Uterus (tissue), 3 donors: ENCODE measurements around the gene MTCL3.

Experiments used
- DNase-seq, 2 donors: peaks; one replicate each; pipeline ENCODE4 v3.0.0-alpha.2; 2019 to 2020
- H3K27ac ChIP-seq, 2 donors: fragments of 200-600 bp; sonication (generic); 1 replicate in 1 of 2; 2 replicates in 1 of 2; pipeline ENCODE4 v1.5.1; 2016 to 2018
- H3K27me3 ChIP-seq, 2 donors: fragments of 200-600 bp; sonication (generic); one replicate each; pipeline ENCODE4 v1.5.1; 2018 to 2019; ENCODE audit warnings: control low read depth in 1 of 2
- H3K36me3 ChIP-seq, 2 donors: fragments of 200-600 bp; sonication (generic); one replicate each; pipeline ENCODE4 v1.5.1; 2019; ENCODE audit warnings: control low read depth in 1 of 2
- H3K4me1 ChIP-seq, 2 donors: fragments of 200-600 bp; sonication (generic); one replicate each; pipeline ENCODE4 v1.5.1; 2018 to 2019; ENCODE audit warnings: control low read depth in 1 of 2
- H3K4me3 ChIP-seq, 2 donors: fragments of 200-600 bp; sonication (generic); 1 replicate in 1 of 2; 2 replicates in 1 of 2; pipeline ENCODE4 v1.5.1; 2018 to 2019; ENCODE audit warnings: mild to moderate bottlenecking in 1 of 2
- H3K9me3 ChIP-seq, 2 donors: fragments of 200-600 bp; sonication (generic); one replicate each; pipeline ENCODE4 v1.5.1; 2019; ENCODE audit warnings: control low read depth in 1 of 2
- POLR2A ChIP-seq, 2 donors: fragments of 450-650 bp; IDR thresholded peaks; one replicate each; pipeline ENCODE4 v1.6.1; 2016; ENCODE audit warnings: antibody characterized with exemption in 2 of 2, mild to moderate bottlenecking in 1 of 2, moderate library complexity in 1 of 2
- intact Hi-C: fragments of 100-400 bp; cut with DNase I; formaldehyde crosslinking; loops from one replicate; pipeline ENCODE4 v1.15.1; 2023; ENCODE audit warnings: low total_unique reads
- TF ChIP-seq, protein P1 (sequence below), 4 experiments: fragments of 200-600 bp in 2 of 4; fragments of 450-650 bp in 2 of 4; sonication (generic) in 2 of 4; IDR thresholded peaks; one replicate each; pipeline ENCODE4 v1.5.1; 2016 to 2019; ENCODE audit warnings: antibody characterized with exemption in 4 of 4, mild to moderate bottlenecking in 2 of 4, moderate library complexity in 1 of 4
- donor health status: DM: yes; HTN: yes; CAD: no.

Gene MTCL3

DNA sequence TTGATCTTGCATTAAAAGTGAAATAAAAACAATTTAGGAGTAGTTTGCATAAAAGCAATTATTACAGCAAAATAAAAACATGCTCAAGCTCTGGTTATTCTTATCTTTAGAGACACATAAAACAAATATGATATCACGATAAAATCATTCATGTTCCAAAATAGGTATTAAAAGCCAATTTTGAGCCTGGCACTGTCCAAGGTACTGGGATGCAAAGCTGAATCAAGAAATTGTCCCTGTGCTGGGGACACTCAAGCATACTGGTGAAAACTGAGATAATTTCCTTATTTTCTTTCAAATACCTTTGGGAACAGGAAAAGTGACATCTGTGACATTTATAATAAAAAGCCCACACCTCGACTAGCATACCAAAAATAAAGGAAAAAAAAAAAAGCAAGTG, 931 bp upstream of the MTCL3 start:
- intact Hi-C loops: no loop called here

GRCh38 chr6:127519469-127519785, 292 bp upstream of the MTCL3 start:
- H3K9me3 ChIP-seq: no peaks in the 10 kb centered on the region
- H3K27me3 ChIP-seq: peaks cover 0 to 11% of the 10 kb centered on the region in 2 donors
- no peak for TF ChIP-seq POLR2A (IDR thresholded peaks at IDR 0.05)
- TF ChIP-seq, protein P1, sequence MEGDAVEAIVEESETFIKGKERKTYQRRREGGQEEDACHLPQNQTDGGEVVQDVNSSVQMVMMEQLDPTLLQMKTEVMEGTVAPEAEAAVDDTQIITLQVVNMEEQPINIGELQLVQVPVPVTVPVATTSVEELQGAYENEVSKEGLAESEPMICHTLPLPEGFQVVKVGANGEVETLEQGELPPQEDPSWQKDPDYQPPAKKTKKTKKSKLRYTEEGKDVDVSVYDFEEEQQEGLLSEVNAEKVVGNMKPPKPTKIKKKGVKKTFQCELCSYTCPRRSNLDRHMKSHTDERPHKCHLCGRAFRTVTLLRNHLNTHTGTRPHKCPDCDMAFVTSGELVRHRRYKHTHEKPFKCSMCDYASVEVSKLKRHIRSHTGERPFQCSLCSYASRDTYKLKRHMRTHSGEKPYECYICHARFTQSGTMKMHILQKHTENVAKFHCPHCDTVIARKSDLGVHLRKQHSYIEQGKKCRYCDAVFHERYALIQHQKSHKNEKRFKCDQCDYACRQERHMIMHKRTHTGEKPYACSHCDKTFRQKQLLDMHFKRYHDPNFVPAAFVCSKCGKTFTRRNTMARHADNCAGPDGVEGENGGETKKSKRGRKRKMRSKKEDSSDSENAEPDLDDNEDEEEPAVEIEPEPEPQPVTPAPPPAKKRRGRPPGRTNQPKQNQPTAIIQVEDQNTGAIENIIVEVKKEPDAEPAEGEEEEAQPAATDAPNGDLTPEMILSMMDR (IDR thresholded peaks at IDR 0.05): no peak
- intact Hi-C loops: no loop called here
- no peak overlapping the region for H3K27ac ChIP-seq
- peak overlapping the region in 1 of 2 donors; percentile 4 for H3K4me3 ChIP-seq
- DNase-seq: no peak
- H3K36me3 ChIP-seq: no peaks in the 10 kb centered on the region
- no peaks in the 10 kb centered on the region for H3K4me1 ChIP-seq

More for the DNA sequence above, 931 bp upstream of the MTCL3 start:
- TF ChIP-seq, protein P1 (IDR thresholded peaks at IDR 0.05): no peak
- TF ChIP-seq POLR2A (IDR thresholded peaks at IDR 0.05): no peak
- DNase-seq: no peak
- no peaks in the 10 kb centered on the region for H3K9me3 ChIP-seq
- peaks cover 0 to 11% of the 10 kb centered on the region in 2 donors for H3K27me3 ChIP-seq
- H3K27ac ChIP-seq: no peak overlapping the region
- no peaks in the 10 kb centered on the region for H3K36me3 ChIP-seq
- H3K4me3 ChIP-seq: no peak overlapping the region
- no peaks in the 10 kb centered on the region for H3K4me1 ChIP-seq

GRCh38 chr6:127518191-127518709, 885 bp downstream of the MTCL3 start:
- Histone ChIP-seq H3K27ac (no peak overlapping the region), H3K4me3 (no peak overlapping the region), H3K9me3 (no peaks in the 10 kb centered on the region), H3K4me1 (no peaks in the 10 kb centered on the region), H3K27me3 (peaks cover 0 to 11% of the 10 kb centered on the region in 2 donors), H3K36me3 (no peaks in the 10 kb centered on the region)
- intact Hi-C loops: no loop called here
- DNase-seq: no peak
- TF ChIP-seq, protein P1 (IDR thresholded peaks at IDR 0.05): no peak
- TF ChIP-seq POLR2A (IDR thresholded peaks at IDR 0.05): no peak

DNA sequence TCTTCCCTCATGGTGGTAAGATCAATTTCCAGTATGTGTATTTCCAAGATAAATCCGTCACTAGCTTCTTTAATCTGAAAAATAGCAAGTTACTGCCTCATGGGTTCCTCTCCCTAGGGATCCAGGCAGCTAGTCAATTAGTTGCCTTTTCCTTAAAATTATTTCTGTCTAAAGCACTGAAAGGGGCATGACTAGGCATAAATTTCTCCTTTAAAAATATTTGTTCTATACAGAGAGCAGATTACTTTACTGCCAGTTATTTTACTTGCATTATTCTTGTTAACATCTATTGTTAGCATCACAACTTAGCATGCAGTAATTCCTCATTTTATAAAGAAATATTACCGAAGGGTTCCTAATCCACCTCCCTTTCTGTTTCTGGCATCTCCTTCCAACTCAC, 1.4 kb downstream of the MTCL3 start:
- DNase-seq: no peak
- H3K36me3 ChIP-seq: no peaks in the 10 kb centered on the region
- H3K4me3 ChIP-seq: no peak overlapping the region
- intact Hi-C loops: no loop called here
- no peak overlapping the region for H3K27ac ChIP-seq
- H3K9me3 ChIP-seq: no peaks in the 10 kb centered on the region
- H3K4me1 ChIP-seq: no peaks in the 10 kb centered on the region
- no peak for TF ChIP-seq POLR2A (IDR thresholded peaks at IDR 0.05)
- TF ChIP-seq, protein P1 (IDR thresholded peaks at IDR 0.05): no peak
- peaks cover 0 to 7% of the 10 kb centered on the region in 2 donors for H3K27me3 ChIP-seq

- no peak for DNase-seq
- intact Hi-C loops: no loop called here
- no peak for TF ChIP-seq POLR2A (IDR thresholded peaks at IDR 0.05)
- TF ChIP-seq, protein P1 (IDR thresholded peaks at IDR 0.05): peak in 2 of 4 experiments; percentile 16 to 39
- Histone ChIP-seq H3K27me3 (peaks cover 0 to 7% of the 10 kb centered on the region in 2 donors), H3K4me1 (no peaks in the 10 kb centered on the region), H3K4me3 (peak overlapping the region; percentile 42 to 53), H3K36me3 (no peaks in the 10 kb centered on the region), H3K9me3 (no peaks in the 10 kb centered on the region), H3K27ac (no peak overlapping the region)
Observed at GRCh38 chr6:127516662-127517273, 2.4 kb downstream of the MTCL3 start.
